H9 (cell line): ENCODE results near the gene GRM5. TPM values are rescaled to one million over a fixed set of nuclear protein-coding genes. Genes with fewer than 3 reads are reported as not detected.

Experiments used
- DNase-seq: peaks from one replicate; pipeline ENCODE4 v3.0.0-alpha.2; 2017
- H2AFZ ChIP-seq: one replicate; pipeline ENCODE4 v1.6.1; 2013; ENCODE audit warnings: mild to moderate bottlenecking, low read length, control low read depth, moderate library complexity
- H2AK5ac ChIP-seq: 2 replicates; pipeline ENCODE4 v1.6.1; 2013; ENCODE audit warnings: low read length, control low read depth, mixed read lengths; ENCODE audit not compliant: insufficient read length
- H2BK120ac ChIP-seq: one replicate; pipeline ENCODE4 v1.6.1; 2013; ENCODE audit warnings: low read depth, mild to moderate bottlenecking, low read length, control low read depth, inconsistent platforms; ENCODE audit not compliant: poor library complexity, severe bottlenecking
- H2BK12ac ChIP-seq: 2 replicates; pipeline ENCODE4 v1.6.1; 2013; ENCODE audit warnings: low read length, control low read depth, mixed read lengths, low read depth; ENCODE audit not compliant: insufficient read length
- H2BK15ac ChIP-seq: 2 replicates; pipeline ENCODE4 v1.6.1; 2013; ENCODE audit warnings: low read depth, low read length, control low read depth
- H2BK20ac ChIP-seq: one replicate; pipeline ENCODE4 v1.6.1; 2013; ENCODE audit warnings: low read depth, mild to moderate bottlenecking, low read length, control low read depth, inconsistent platforms; ENCODE audit not compliant: poor library complexity, severe bottlenecking
- H2BK5ac ChIP-seq: 2 replicates; pipeline ENCODE4 v1.6.1; 2013; ENCODE audit warnings: low read length, control low read depth, mixed read lengths; ENCODE audit not compliant: insufficient read length
- H3K14ac ChIP-seq: 2 replicates; pipeline ENCODE4 v1.6.1; 2013; ENCODE audit warnings: low read length, control low read depth; ENCODE audit not compliant: insufficient read depth
- H3K18ac ChIP-seq: 2 replicates; pipeline ENCODE4 v1.6.1; 2013; ENCODE audit warnings: low read depth, mild to moderate bottlenecking, mixed read lengths, low read length, control low read depth; ENCODE audit not compliant: insufficient read length
- H3K23ac ChIP-seq: 2 replicates; pipeline ENCODE4 v1.6.1; 2013; ENCODE audit warnings: low read length, control low read depth, mixed read lengths, low read depth; ENCODE audit not compliant: insufficient read length
- H3K23me2 ChIP-seq: 2 replicates; pipeline ENCODE4 v1.6.1; 2013; ENCODE audit warnings: low read depth, mild to moderate bottlenecking, mixed read lengths, low read length, control low read depth; ENCODE audit not compliant: insufficient read length, poor library complexity, severe bottlenecking
- H3K27ac ChIP-seq: 2 replicates; pipeline ENCODE4 v1.5.1; 2013; ENCODE audit warnings: low read length, control low read depth, mixed read lengths, low read depth; ENCODE audit not compliant: insufficient read length
- H3K27me3 ChIP-seq: 2 replicates; pipeline ENCODE4 v1.6.1; 2013; ENCODE audit warnings: low read length, control low read depth, inconsistent platforms; ENCODE audit not compliant: insufficient read depth
- H3K4ac ChIP-seq: 2 replicates; pipeline ENCODE4 v1.6.1; 2013; ENCODE audit warnings: low read depth, mild to moderate bottlenecking, control low read depth, inconsistent platforms, low read length, moderate library complexity
- H3K4me1 ChIP-seq: 2 replicates; pipeline ENCODE4 v1.6.1; 2013; ENCODE audit warnings: low read length, control low read depth, inconsistent platforms; ENCODE audit not compliant: insufficient read depth
- H3K4me2 ChIP-seq: 2 replicates; pipeline ENCODE4 v1.6.1; 2013; ENCODE audit warnings: low read length, control low read depth, mixed read lengths; ENCODE audit not compliant: insufficient read length, insufficient read depth
- H3K56ac ChIP-seq: 2 replicates; pipeline ENCODE4 v1.6.1; 2013; ENCODE audit warnings: low read depth, mild to moderate bottlenecking, mixed read lengths, low read length, control low read depth; ENCODE audit not compliant: insufficient read length
- H3K79me1 ChIP-seq: 2 replicates; pipeline ENCODE4 v1.6.1; 2013; ENCODE audit warnings: low read depth, mild to moderate bottlenecking, moderate library complexity, low read length, control low read depth, inconsistent platforms; ENCODE audit not compliant: insufficient read depth, poor library complexity, severe bottlenecking
- H3K79me2 ChIP-seq: 2 replicates; pipeline ENCODE4 v1.6.1; 2013; ENCODE audit warnings: low read length, control low read depth, inconsistent platforms; ENCODE audit not compliant: insufficient read depth
- H3K9ac ChIP-seq: 2 replicates; pipeline ENCODE4 v1.6.1; 2013; ENCODE audit warnings: low read length, control low read depth, mixed read lengths; ENCODE audit not compliant: insufficient read length; ENCODE audit errors: extremely low read depth
- H3K9me3 ChIP-seq: one replicate; pipeline ENCODE4 v1.6.1; 2013; ENCODE audit warnings: low read depth, low read length, inconsistent platforms; ENCODE audit not compliant: control insufficient read depth
- H3T11ph ChIP-seq: one replicate; pipeline ENCODE4 v1.6.1; 2013; ENCODE audit warnings: mild to moderate bottlenecking, low read length, control low read depth, inconsistent platforms
- H4K20me1 ChIP-seq: one replicate; pipeline ENCODE4 v1.6.1; 2013; ENCODE audit not compliant: control insufficient read depth, insufficient read length, insufficient read depth
- H4K5ac ChIP-seq: 2 replicates; pipeline ENCODE4 v1.6.1; 2013; ENCODE audit warnings: low read depth, mild to moderate bottlenecking, mixed read lengths, low read length, control low read depth; ENCODE audit not compliant: insufficient read length
- H4K8ac ChIP-seq: replicated peaks from 2 replicates; pipeline ENCODE4 v1.6.1; 2013; ENCODE audit warnings: low read length, control low read depth, mixed read lengths, low read depth; ENCODE audit not compliant: insufficient read length
- H4K91ac ChIP-seq: 2 replicates; pipeline ENCODE4 v1.6.1; 2013; ENCODE audit warnings: low read depth, mild to moderate bottlenecking, moderate library complexity, mixed read lengths, low read length, control low read depth; ENCODE audit not compliant: insufficient read length
- H3K27ac Mint-ChIP-seq, 3 experiments: 2 replicates in 2 of 3; 3 replicates in 1 of 3; pipeline ENCODE4 v1.8.0; 2020 to 2021; ENCODE audit warnings: mixed read lengths in 3 of 3, mild to moderate bottlenecking in 1 of 3, moderate library complexity in 1 of 3
- H3K27me3 Mint-ChIP-seq: 2 replicates; pipeline ENCODE4 v1.8.0; 2021; ENCODE audit warnings: low read depth, mild to moderate bottlenecking, moderate library complexity, mixed read lengths
- H3K36me3 Mint-ChIP-seq, 3 experiments: 2 replicates in 2 of 3; 3 replicates in 1 of 3; pipeline ENCODE4 v1.8.0; 2020 to 2021; ENCODE audit warnings: low read depth in 3 of 3, mixed read lengths in 3 of 3; ENCODE audit not compliant: insufficient read depth in 1 of 3
- H3K4me1 Mint-ChIP-seq, 2 experiments: 2 replicates each; pipeline ENCODE4 v1.8.0; 2020; ENCODE audit warnings: mixed read lengths in 2 of 2
- H3K4me3 Mint-ChIP-seq, 2 experiments: 2 replicates in 1 of 2; 3 replicates in 1 of 2; pipeline ENCODE4 v1.8.0; 2020 to 2021; ENCODE audit warnings: mild to moderate bottlenecking in 2 of 2, mixed read lengths in 2 of 2, moderate library complexity in 1 of 2
- H3K9me3 Mint-ChIP-seq, 2 experiments: 2 replicates in 1 of 2; 3 replicates in 1 of 2; pipeline ENCODE4 v1.8.0; 2020; ENCODE audit warnings: mild to moderate bottlenecking in 2 of 2, mixed read lengths in 2 of 2, moderate library complexity in 1 of 2
- CTCF ChIP-seq: fragments of 200-600 bp; sonication (generic); conservative IDR thresholded peaks from 3 replicates; pipeline ENCODE4 v1.8.0; 2021; ENCODE audit warnings: antibody characterized with exemption, mild to moderate bottlenecking
- WGBS: extraction: QIAGEN DNeasy Blood & Tissue Kit; methylation state at CpG from one replicate; pipeline ENCODE4 v1.1.7; 2013; ENCODE audit warnings: missing lambda C conversion rate, low lambda C conversion rate, mixed read lengths; ENCODE audit not compliant: insufficient read length; ENCODE audit errors: extremely low coverage; 5-methylcytosine and 5-hydroxymethylcytosine counted together
- total RNA-seq: library from RNA; stranded (reverse); gene quantifications from 2 replicates; pipeline ENCODE4 v1.2.1, GENCODE V29; 2021

GRM5 gene
- total RNA-seq, 1 experiment from 2014 or later = not detected

- no CpG with 5 or more reads among the region's 1 CpG for WGBS
- no peaks in the 10 kb centered on the region for H3K9me3 ChIP-seq
Measured at GRCh38 chr11:88806410-88806809, 259.4 kb downstream of the GRM5 start.

More at GRCh38 chr11:88806410-88806809, 259.4 kb downstream of the GRM5 start:
- Histone ChIP-seq H4K20me1 (no peaks in the 10 kb centered on the region), H3K14ac (no peak overlapping the region), H2BK12ac (no peak overlapping the region), H2AFZ (no peak overlapping the region), H3K4me2 (no peak overlapping the region), H3K79me1 (no peaks in the 10 kb centered on the region), H3K23me2 (no peaks in the 10 kb centered on the region), H3K4me1 (no peaks in the 10 kb centered on the region), H3K79me2 (no peaks in the 10 kb centered on the region), H2BK5ac (no peak overlapping the region), H4K5ac (no peak overlapping the region), H3K18ac (no peak overlapping the region), H3K56ac (no peak overlapping the region), H4K8ac (no peak overlapping the region), H3K27me3 (no peaks in the 10 kb centered on the region), H2BK120ac (no peak overlapping the region), H2BK20ac (no peak overlapping the region), H4K91ac (no peak overlapping the region), H2BK15ac (no peak overlapping the region), H2AK5ac (no peak overlapping the region), H3K27ac (no peak overlapping the region), H3T11ph (no peak overlapping the region), H3K9ac (no peak overlapping the region), H3K4ac (no peak overlapping the region), H3K23ac (no peak overlapping the region)
- DNase-seq = no peak
- Mint-ChIP-seq H3K27me3 (no peaks in the 10 kb centered on the region), H3K4me3 (no peak overlapping the region), H3K27ac (no peak overlapping the region), H3K36me3 (no peaks in the 10 kb centered on the region), H3K4me1 (peaks cover 8 to 11% of the 10 kb centered on the region in 2 experiments), H3K9me3 (peaks cover 2% of the 10 kb centered on the region in 2 experiments; a peak in 1 of 5 replicates)
- TF ChIP-seq CTCF = no peak
